ENCODE data around the gene SYCP2L.
"Not testable (repeated sequence)": the region's sequence is repeated elsewhere in the genome, so short reads cannot be mapped to it uniquely, and the experiment has no call there.

SYCP2L gene

GRCh38 chr6:10886691-10887502 lies at the start of gene SYCP2L:
Gene SYCP2L, plus strand, starts transcription at chr6:10887052. Its CDS starts 75 bp downstream, at chr6:10887127.
- peak; percentile 18 to 32 for DNase-seq (ENCODE audit: low read depth in 2 of 2)

DNA sequence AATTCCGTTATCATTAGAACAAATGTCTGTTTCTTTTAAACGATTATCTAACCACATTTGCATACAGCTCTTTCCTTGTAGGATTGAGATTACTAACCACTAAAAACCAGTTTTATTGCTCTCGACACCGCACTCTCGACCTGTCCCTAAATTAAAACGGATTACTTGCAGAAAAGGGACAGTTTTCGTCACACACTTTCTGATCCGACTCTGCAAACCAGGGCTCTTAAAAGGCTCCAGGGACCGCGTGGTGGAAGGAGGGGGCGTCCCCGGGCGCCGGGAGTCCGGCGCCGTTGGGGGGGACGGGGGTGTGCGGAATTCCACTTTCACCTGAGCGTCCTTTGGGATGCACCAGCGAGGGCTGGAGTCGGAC lies 49.2 kb upstream of the SYCP2L start:
- no peak for DNase-seq (ENCODE audit: low read depth in 2 of 2)

GRCh38 chr6:10837995-10838793 lies 48.7 kb upstream of the SYCP2L start, which contains the start of gene MAK:
Gene MAK, minus strand, starts transcription at chr6:10838539. Its CDS starts 7,891 bp downstream, at chr6:10830648.
- peak; percentile 14 to 16 for DNase-seq (ENCODE audit: low read depth in 2 of 2)

DNA sequence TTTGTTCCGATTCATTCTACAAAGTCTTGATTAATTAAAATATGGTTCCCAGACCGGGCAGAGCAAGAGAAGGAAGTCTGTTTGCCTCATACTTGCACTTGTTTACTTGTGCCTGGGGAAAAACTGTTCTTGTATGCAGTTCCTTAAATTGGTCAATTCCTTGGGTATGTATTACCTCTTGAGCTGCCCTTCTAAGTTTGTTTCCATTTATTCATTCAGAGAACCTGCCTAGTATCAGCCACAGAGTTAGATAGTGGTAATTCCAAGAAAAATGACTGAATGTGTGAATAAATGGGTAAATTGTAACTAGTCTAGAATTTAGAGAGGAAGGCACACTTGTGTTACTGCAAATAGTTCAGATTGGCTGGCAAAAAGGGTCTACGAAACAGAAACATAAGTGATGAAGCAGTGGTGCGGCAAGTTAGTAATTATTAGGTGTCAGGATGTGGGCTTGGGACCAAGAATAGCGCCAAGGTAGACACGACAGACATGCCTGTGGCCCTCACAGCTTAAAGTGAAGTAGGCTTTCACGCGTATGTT lies 48.0 kb upstream of the SYCP2L start:
- DNase-seq (ENCODE audit: low read depth in 2 of 2): no peak

GRCh38 chr6:10843554-10843953 lies 43.3 kb upstream of the SYCP2L start:
- no peak for DNase-seq (ENCODE audit: low read depth in 2 of 2)

DNA sequence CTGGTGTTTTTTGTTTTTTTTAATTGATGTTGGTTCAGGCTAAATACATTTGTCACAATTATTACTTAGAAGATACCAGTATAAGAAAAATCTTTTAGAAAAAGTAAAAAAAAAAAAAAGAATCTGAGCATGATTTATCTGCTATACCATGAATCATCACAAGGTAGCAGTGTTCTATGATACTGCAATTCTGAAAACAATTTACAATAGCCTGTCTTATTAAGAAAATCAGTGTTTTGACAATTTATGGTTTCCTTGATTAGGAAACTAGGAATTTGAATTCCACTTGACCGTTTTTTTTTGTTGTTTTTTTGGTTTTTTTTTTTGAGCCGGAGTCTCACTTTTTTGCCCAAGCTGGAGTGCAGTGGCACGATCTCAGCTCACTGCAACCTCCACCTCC lies 39.2 kb upstream of the SYCP2L start:
- DNase-seq (ENCODE audit: low read depth in 2 of 2): no peak

- no peak for DNase-seq (ENCODE audit: low read depth in 2 of 2)
Observed at GRCh38 chr6:10849901-10850300, 37.0 kb upstream of the SYCP2L start.

DNA sequence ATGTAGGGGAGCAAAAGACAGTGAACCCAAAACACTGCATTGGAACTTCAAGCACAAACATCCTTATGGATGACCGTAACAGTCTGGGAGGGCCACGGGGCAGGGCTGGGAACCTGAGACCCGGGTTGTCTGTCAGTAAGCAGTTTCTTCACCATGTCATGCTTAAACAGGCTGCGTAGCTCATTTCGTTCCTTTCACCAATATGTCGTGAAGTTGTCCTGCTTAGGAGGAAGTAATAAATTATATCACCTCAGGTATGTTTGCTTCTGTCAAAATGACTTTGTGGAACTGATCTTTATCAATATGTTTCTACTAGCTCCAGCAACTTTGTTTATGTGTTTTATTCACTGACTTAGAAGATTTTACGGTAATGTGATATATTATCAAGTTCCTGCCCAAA lies 36.1 kb upstream of the SYCP2L start:
- no peak for DNase-seq (ENCODE audit: low read depth in 2 of 2)

DNA sequence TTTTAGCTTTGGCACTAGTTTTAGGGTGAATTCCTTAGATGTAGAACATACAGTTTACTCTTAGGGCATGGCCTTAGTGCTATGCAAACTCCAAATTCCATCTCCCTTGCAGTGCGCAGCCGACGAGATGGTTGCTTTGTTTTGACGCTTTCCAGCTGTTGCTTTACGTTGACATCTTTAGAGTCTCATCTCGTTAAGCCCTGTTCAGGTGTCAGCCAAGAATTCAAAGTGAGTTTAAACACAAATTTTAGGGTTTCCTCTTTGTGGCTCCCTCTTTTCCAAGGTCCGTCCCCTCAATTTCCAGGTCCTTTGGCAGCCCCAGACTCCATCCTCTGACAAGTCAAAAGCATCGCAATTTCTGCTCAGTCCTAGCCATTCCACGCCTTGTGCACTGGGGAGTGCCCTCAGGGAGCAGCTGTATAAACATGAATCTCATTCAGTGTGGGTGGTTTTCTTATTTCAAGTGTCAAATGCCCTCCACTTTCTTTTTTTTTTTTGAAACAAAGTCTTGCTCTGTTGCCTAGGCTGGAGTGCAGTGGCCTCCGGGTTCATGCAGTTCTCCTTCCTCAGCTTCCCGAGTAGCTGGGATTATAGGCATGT lies 34.4 kb upstream of the SYCP2L start:
- no peak for DNase-seq (ENCODE audit: low read depth in 2 of 2)

- DNase-seq (ENCODE audit: low read depth in 2 of 2): not testable (repeated sequence)
Observed at GRCh38 chr6:10853849-10854300, 33.0 kb upstream of the SYCP2L start.

GRCh38 chr6:10854922-10855632 lies 31.8 kb upstream of the SYCP2L start:
- no peak for DNase-seq (ENCODE audit: low read depth in 2 of 2)

GRCh38 chr6:10857259-10857658 lies 29.6 kb upstream of the SYCP2L start:
- DNase-seq (ENCODE audit: low read depth in 2 of 2): no peak

- no peak for DNase-seq (ENCODE audit: low read depth in 2 of 2)
Observed at GRCh38 chr6:10861086-10861485, 25.8 kb upstream of the SYCP2L start.

- no peak for DNase-seq (ENCODE audit: low read depth in 2 of 2)
Observed at GRCh38 chr6:10862361-10862760, 24.5 kb upstream of the SYCP2L start.

DNA sequence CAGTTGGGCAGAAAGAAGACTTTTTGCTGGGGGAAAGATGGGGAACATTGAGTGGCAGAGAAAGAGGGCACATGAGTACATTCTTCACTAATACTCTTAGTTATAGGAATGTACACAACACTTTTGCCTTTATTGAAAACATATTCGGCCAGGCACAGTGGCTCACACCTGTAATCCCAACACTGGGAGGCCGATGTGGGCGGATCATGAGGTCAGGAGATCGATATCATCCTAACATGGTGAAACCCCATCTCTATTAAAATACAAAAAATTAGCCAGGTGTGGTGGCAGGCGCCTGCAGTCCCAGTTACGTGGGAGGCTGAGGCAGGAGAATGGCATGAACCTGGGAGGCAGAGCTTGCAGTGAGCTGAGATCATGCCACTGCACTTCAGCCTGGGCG lies 23.8 kb upstream of the SYCP2L start:
- not testable (repeated sequence) for DNase-seq (ENCODE audit: low read depth in 2 of 2)

- not testable (repeated sequence) for DNase-seq (ENCODE audit: low read depth in 2 of 2)
Observed at GRCh38 chr6:10866709-10867108, 20.1 kb upstream of the SYCP2L start.

DNA sequence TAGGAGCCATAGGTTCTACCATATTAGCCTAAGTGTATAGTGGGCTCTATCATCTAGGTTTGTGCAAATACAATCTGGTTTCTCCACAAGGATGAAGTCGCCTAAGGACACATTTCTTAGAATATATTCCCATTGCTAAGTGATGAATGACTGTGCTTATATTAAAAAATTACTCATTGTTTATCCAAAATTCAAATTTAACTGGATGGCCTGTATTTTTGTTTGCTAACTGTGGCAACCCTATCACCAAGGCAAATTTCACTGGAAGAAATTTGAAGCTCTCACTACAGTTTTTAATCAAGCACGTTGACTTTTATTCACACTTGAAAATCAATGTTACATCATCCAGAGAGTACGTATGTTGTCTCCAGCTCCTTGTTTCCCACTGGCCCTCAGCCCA lies 18.9 kb upstream of the SYCP2L start:
- no peak for DNase-seq (ENCODE audit: low read depth in 2 of 2)

DNA sequence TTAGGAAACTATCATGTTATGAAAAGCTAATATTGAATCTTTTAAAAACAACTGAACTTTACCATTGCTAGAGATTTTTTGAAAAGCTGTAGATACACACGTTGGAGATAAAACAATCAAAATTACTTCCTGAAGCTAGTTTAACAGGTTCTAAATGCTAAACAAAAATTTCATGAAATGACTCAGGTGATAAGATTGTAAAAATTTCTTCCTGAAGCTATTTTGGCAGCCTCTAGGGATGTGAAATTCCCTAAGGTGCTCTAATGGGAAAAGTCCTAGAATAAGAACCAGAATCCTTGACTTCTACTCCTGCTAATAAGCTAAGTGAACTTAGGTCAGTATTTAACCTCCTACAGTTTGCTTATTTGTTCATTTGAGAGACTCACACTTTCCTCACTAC lies 13.5 kb upstream of the SYCP2L start:
- no peak for DNase-seq (ENCODE audit: low read depth in 2 of 2)

DNA sequence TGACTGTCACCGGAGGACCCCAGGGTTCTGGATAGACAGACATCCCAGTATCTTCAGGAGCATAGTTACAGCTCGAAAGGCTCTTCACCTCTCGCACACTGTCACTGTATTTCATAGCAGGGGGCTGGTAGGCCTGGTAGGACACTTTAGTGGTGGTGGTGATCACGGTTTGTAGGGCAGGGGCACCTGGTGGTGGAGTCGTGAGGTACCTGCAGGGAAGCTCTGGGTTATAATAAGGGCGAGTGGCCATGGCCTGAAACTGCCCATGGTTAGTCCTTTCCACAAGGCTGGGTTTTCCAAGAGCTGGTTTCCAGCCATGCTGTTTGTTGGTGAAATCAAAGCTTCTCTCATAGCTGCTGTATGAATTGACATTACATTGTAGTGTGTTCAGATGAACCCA lies 12.6 kb upstream of the SYCP2L start:
- no peak for DNase-seq (ENCODE audit: low read depth in 2 of 2)

DNA sequence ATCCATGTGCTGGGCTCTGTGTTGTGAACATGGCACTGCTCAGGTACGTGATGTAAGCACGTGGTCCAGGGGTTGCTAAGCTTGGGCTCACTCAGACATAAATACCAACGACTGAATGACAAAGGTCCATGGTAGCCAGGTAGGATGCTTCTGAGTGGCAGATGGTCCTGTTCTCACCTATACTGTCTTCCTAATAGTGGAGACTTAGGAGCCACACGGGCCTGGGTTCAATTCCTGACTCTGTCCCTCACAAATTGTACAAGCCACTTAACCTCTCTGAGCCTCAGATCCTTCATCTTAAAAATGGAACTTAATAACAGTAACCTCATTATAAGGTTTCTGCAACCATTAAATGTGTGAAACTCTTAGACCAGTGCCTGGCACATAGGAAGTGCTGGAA lies 11.8 kb upstream of the SYCP2L start:
- DNase-seq (ENCODE audit: low read depth in 2 of 2): no peak

- no peak for DNase-seq (ENCODE audit: low read depth in 2 of 2)
Observed at GRCh38 chr6:10877012-10877411, 9.8 kb upstream of the SYCP2L start.

- no peak for DNase-seq (ENCODE audit: low read depth in 2 of 2)
Observed at GRCh38 chr6:10877871-10878270, 9.0 kb upstream of the SYCP2L start.
